Stimulated activated CD4-positive, alpha-beta T cell treated with anti-CD3 and anti-CD28 coated beads, Interleukin-4, amount 100 ng/mL, for 4 hours (primary cell): ENCODE measurements around the gene MCAT.
"Not testable (repeated sequence)": the region's sequence is repeated elsewhere in the genome, so short reads cannot be mapped to it uniquely, and the experiment has no call there.

Source experiments
- DNase-seq, 2 experiments: peaks; one replicate each; pipeline ENCODE4 v3.0.0-alpha.2; 2020

MCAT gene

DNA sequence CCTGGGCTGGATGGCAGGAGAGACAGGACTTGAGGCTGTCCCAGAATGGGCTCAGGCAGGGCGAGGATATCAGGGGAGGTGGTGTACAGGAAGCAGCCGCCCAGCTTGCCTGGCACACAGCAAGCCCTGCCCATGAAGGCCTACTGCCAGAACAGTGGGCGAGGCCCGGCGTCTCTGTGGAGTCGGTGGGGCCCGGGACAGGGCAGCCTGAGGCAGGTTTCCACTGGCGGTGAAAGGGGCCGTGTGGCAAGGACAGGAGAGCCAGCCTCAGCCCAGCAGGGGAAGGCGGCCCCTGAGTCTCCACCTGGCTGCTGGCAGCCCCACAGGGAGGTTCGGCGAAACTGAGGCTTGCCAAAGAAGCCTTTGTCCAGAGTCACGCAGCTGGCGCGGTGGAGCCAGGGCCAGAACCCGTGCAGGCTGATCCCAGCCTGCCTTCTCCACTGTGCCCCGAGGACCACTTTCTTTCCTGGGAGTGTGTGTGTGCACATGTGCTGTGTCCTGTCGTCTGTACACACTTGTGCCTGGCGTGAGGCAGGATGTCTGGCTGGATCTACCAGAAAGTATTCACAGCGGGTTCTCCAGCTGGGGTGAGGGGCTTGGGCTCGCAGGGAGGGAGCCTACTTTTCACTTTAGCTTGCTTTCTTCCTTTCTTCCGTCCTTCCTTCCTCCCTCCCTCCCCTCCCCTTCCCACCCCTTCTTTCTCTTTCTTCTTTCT lies 9.3 kb upstream of the MCAT start:
- peak; percentile 53 to 54 for DNase-seq

DNA sequence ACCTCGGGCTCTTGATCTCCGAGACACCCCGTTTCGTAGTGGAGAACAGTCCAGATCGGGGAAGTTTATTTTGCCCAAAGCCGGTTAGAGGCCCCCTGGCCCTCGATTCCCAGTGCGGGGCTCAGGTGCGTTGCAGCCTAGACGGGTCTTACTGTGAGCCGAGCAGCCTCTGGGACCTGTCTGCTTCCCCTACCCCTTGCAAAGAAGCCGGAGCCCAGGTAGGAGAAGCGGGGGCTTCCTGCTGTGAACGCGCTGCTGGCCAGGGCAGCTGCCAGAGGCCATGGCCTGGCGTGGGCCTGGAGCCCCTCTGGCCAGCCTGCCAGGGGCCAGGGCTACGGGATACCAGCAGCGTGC lies 8.8 kb upstream of the MCAT start:
- DNase-seq = no peak

DNA sequence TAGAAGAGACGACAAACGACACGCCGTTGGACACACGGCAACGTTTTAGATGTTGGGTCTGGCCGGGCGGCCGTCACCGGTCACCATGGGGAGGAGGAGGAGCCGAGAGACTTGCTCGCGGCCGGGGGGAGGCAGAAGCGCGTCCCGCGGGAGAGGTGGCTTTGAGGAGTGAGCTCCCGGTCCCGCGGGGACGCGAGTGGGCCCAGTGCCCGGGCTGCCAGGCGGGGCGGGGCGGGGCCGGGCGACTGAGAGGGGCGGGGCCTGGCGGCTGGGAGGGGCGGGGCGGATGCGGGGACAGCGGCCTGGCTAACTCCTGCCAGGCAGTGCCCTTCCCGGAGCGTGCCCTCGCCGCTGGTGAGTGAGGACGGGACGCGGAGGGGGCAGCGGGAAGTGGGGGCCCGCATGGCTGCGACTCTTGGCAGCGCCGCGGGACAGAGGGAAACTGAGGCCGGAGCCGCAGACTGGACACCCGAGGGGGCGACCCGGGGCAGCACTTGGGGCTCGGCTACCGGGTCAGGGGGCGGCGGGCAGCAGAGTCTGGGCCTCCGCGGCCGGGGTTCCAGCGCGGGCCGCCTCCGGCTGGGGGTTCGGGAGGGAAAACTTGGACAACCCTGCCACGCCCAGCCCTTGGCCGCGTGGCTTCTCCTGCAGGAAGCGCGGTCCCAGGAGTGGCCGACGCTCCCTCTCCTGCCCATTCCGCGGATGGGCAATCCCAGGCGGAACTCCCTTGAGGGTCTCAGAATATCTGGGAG lies 8.2 kb upstream of the MCAT start, which contains the start of gene TSPO:
TSS of gene TSPO (plus strand) at position 309 of the 752 bp plus-strand sequence. CDS start 7,680 bp downstream, outside the sequence.
- peak; percentile 44 to 73 for DNase-seq

DNA sequence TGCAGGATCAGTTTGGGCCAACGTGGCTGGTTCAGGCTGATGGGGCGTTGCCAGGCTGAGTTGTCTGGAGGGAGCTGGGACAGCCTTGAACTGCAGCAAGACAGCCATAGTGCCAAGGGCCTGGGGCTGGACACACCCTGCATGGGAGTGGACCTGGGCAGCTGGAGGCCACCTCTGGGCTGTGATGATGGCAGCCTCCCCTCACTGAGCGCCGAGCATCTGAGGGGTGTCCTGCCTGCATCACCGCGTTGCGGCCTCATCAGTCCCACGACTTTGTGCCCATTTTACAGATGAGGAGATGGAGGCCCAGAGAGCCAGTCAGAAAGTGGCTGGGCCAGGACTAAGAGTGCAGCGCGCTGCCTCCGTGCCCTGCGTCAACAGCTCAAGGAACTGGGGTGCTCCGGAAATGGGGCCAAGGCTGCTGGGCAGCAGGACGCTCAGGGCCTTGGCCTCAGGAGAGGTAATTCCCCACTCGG lies 7.6 kb upstream of the MCAT start:
- no peak for DNase-seq

DNA sequence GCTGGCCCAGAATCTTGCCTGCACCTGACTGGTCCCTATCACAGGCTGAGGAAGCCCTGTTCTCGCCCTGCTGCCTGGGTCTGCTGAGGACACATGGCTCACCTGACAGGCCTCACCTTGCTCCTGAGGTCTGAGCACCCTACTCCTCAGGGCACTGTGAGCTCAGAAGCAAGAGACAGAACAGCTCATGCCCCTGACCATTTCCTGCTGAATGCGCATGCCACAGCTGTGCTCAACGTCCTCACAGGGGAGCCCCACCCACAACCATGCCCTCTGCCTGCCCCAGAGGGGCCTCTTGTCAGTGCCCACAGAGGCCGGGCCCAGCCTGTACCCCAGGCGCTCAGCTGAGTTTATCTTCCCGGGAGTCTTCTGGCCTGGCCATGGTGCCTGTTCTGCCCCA lies 5.4 kb upstream of the MCAT start:
- DNase-seq = no peak

DNA sequence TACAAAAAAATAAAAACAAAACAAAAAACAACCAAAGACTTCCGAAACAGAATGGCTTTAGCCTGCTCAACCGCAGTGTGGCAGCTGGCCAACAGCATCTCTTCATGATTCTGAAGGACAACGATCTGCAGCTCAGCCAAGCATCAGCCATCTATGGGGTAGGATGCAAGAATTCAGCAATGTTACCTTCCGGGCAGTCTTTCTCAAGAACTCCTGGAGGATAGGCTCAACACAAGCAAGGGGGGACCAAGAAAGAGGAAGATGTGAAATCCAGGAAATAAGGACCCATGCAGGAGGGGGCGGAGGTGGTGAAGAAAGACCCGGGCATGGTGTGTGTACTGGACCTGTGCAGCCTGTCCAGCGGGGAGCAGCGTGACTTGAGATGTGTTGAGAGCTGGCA lies 4.6 kb upstream of the MCAT start:
- no peak for DNase-seq

DNA sequence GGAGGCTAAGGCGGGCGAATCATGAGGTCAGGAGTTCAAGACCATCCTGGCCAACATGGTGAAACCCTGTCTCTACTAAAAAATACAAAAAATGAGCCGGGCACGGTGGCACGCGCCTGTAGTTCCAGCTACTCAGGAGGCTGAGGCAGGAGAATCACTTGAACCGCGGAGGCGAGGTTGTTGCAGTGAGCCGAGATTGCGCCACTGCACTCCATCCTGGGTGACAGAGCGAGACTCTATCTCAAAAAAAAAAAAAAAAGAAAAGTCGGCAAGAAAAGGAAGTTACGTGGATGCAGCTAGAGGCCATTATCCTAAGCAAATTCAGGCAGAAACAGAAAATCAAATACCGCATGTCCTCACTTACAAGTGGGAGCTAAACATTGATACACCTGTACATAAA lies 3.1 kb upstream of the MCAT start:
- DNase-seq = not testable (repeated sequence)

DNA sequence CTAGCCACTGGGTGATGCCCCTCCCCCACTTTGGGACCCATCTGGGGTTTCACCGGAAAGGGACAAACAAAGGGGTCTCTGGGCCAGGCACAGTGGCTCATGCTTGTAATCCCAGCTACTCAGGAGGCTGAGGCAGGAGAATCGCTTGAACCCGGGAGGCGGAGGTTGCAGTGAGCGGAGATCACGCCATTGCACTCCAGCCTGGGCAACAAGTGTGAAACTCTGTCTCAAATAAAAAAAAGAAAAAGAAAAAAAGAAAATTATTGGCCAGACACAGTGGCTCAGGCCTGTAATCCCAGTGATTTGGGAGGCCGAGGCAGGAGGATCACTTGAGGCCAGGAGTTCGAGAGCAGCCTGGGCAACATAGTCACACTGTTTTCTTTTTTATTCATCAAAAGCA lies 2.2 kb upstream of the MCAT start:
- not testable (repeated sequence) for DNase-seq

DNA sequence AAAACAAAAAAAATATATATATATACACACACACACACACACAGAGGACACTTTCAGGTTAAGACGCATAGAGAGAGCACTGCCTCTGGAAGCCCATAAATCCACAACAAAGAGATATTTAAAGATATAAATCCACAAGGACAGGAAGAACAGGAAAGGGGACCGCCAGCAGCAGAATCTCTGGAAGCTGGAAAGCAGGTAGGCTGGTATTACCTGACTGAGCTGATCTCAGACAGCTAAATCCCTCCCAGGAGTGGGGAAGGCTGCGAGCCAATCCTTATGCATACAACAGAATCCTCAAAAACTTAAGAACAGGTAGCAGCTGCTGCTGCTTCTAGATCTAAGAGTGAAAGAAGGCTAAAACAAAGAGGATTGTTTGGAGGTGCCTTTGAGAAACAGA lies 1.8 kb upstream of the MCAT start:
- DNase-seq = no peak

DNA sequence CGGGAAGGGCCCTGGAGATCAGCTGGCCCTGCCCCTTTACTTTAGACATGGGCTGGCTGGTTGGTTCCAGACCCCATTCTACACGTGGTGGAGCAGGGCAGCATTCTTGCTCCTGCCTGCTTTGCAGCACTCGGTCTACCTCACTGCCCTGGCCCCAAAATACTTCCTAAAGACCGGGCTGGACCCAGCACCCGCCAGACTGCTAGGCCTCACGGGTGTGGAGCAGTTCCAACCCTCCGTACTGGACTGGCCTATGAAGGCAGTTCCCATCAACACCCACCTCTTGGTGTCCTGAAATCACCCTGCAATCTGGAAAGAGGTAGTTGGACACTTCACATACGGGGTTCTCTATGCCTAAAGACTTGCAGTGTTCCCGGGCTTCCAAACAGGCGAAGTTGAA lies 6.4 kb downstream of the MCAT start:
- no peak for DNase-seq

DNA sequence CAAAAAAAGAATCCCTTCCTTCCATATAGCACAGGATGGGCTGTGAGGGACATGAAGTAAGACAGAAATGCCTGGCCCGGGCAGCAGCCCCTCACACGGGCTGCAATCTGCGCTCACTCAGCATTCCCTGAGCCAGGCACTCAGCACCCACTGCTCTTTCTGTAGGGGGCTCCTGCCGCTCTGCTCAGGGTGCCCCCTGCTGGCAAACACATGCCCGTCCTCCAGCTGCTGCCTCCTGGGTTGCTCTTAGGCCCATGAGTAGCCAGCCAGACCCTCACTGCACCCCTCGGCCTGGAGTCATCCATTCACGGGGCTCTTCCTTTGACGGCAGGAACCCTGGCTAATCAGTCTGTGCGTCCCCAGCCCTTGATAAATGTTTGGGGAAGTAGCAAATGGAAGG lies 6.9 kb downstream of the MCAT start:
- peak; percentile 18 to 38 for DNase-seq

DNA sequence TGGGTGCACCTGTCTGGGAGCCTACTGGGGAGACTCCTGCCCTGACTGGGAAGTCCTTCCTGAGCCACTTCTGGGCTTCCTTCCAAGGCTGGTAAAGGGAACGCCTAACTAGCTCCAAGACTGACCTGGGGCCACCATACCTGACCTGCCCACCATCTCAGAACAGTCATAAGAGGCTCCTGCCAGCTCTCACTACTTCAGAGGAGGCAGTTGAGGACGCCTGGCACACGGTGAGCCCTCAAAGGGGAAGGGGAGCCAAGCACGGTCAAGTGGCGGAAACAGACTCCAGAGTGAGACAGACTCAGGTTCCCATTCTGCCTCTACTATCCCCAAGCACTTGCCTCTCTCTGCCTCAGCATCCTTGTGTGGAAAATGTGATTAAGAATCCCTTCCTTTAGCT lies 7.6 kb downstream of the MCAT start:
- DNase-seq = no peak

DNA sequence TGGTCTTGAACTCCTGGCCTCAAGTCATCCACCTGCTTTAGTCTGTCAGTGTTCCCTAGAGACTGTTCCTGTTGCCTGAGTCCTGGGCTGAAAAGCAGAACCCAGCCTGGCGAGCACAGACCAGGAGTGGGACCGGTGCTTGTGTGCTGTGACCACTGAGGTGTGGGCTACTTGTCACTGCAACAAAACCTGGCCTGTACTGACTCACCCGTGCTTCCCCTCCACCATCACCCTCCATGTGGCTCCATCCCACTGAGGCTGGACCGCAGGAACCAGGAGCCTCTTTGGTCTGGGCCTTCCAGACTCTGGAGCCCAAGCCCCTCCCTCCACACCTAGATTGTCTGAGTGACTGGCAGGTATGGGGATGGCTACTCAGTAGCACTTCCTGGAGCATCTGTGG lies 8.6 kb downstream of the MCAT start:
- DNase-seq = no peak

DNA sequence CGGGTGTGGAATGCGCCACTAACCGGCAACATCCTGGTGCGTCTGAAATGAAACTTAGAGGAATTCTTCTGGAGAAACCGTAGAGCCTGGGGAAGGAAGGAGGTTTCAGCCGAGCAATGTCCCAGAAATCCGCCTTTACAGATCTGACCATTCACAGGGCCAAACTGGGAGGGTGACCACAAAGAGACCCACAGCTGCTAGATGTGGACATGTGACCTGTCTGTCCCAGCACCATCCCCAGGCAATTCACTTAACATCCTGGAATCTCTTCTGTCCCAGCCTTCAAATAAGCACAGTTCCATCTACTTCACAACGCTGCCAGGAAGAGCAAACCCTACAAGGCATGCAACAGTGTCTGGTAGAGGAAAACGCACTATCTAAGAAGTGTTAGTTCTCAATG lies 9.8 kb downstream of the MCAT start:
- no peak for DNase-seq

DNA sequence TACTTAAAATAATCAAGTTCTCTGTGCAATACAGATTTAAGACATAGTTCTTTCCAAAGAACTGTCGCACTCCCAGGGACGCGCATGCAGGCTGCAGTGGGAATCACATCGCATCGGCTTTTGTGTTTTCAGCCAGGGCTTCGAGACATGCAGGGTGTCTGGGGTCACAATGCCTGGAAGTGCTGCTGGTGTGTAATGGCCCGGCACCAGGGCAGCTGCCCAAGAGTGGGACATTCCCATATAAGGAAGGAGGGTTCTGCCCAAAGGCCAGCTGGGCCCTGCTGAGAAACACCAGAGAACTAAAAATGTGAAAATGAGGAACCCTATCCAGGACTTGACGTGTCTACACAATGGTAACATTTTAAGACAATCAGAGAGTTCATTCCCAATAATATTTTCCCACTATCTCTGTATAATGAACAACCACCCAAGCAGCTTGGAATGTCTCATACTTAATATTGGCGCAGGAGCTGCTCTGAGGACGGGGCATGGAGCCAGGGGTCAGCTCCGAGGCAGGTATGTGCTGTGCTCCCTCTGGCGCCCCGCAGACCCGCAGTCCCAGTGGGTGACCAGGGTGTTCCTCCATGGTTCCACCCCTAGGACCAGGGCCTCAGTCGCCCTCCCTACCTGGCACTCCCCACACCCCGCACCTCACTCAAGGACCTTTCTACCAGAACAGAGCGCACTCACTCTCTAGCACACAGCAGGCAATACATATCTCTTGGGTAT lies 11.3 kb downstream of the MCAT start:
- no peak for DNase-seq

DNA sequence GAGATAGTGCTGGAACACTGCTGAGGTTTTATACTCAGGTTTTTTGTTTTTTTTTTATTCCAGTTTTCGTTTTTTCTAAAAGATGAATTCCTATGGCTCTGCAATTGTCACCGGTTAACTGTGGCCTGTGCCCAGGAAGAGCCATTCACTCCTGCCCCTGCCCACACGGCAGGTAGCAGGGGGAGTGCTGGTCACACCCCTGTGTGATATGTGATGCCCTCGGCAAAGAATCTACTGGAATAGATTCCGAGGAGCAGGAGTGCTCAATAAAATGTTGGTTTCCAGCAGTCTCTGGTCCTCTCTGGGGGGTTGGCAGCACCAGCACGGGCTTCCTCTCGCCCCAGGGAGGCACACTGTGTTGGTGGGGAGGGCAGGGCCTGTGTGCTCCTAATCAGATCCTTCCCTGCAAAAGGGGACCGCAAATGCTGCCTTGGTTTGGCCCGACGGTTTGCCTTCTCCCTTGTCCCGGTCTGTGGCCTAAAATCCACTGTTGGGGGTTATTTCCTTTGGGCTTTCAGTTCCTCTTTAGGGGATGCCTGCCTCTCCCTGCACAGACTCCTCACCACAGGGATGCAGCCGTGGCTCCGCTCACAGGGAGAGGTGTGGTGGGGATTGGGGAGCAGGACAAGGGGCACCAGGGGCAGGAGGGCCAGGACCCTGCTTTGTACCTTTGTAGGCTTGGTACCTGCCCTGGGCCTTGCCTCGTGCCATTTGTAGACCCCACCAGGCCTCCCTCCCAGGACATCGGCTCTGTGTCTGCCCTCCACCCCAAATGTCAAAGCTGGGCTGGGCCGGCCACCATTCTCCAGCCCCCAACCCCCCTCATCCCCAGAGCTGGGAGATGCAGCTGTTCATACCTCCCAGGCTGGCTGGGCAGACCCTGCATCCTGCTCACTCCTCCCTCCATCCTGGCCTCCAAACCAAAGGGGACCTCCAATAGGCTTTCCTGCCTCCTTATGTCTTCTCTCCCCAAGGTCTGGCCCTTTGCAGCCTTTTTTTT lies 13.5 kb downstream of the MCAT start:
- no peak for DNase-seq

DNA sequence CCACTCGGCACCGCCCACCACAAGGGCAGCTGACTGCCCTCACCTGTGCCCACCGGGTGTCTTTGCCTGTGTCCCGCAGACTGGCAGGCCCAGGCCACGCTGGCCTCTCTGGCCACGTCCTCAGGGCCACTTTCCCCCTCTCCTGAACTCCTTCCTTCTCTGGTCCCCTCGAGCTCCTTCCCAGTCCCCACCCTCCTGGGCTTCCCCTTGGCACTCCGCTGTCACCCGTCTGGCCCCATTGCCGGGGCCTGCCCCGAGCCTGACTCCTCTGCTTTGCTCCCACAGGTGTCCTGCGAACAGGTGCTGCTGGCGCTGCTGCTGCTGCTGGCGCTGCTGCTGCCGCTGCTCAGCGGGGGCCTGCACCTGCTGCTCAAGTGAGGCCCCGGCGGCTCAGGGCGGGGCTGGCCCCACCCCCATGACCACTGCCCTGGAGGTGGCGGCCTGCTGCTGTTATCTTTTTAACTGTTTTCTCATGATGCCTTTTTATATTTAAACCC lies 14.2 kb downstream of the MCAT start:
- no peak for DNase-seq

DNA sequence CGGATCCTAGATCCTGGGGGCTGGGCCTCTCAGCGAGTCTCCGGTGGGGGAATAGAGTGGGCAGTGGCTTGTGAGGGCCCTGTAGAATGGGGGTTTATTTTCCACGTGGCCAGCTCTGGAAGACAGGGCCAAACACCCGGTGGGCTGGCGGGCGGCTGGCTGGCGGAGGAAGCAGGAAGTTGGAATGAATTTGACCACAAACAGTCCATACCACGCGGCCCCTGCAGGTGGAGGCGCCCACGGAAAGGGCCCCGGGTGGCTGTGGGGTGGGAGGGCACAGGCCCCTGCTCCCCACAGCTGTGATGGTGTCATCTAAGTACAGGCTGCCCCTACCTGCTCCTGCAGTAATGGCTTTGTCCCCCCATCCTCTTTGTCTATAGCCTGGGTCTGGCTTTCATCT lies 15.1 kb downstream of the MCAT start:
- DNase-seq = no peak

DNA sequence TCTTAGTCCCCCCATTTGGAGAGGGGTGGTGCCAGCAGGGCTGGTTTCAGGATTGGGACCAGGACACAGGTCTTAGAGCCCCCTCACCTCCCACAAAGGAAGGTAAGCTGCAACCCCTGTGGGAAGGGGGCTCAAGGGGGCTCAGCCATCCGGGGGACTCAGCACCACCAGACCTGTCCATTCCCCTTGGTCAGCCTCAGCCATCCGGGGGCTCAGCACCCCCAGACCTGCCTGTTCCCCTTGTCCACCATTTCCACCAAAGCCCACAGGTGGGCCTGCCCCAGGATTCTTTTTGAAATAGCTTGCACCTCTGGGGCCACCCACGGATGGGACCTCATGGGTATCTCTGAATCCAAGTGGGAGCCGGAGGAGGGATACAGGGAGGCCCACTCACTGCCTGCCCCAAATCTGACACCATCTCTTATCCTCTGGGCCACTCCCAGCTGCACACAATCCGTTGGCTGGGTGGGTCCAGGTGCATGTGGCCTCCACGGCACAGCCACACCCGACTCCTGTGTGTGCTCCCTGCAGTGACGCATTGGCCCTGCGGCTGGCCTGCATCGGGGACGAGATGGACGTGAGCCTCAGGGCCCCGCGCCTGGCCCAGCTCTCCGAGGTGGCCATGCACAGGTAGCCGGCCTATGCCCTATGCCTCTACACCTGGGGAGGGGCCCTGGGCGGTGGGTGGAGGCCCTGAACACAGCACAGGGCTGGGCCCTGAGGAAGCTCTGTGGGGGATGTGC lies 15.9 kb downstream of the MCAT start:
- no peak for DNase-seq

DNA sequence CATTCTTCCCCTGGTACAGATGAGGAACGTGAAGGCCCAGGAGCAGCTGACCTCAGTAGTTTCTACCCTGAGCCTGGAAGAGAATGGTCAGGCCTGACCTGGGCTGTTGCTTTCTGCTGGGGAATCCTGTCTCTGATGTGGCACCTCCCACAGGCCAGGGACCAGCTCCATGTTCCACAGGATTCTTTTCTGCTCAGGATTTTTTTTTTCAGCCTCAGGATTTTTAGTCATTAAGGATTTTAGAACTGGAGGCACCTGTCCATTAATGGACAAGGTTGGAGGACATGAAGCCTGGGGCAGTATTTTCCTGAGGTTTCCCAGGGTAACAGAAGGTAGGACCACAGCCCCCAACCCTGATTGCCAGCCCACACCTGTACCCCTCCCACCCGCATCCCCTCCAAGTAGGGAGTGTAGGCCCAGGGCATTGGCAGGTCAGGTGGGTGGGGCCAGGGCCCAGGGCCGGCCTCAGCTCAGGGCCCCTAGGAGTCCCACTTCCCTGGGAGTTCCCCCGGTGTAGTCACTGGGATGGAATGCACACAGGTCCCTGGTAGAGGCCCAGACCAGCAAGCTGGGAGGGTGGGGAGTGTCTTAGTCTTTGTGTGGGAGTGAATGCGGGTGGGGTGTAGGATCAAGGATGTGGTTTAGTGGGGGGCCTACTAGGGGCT lies 16.6 kb downstream of the MCAT start:
- DNase-seq = no peak

DNA sequence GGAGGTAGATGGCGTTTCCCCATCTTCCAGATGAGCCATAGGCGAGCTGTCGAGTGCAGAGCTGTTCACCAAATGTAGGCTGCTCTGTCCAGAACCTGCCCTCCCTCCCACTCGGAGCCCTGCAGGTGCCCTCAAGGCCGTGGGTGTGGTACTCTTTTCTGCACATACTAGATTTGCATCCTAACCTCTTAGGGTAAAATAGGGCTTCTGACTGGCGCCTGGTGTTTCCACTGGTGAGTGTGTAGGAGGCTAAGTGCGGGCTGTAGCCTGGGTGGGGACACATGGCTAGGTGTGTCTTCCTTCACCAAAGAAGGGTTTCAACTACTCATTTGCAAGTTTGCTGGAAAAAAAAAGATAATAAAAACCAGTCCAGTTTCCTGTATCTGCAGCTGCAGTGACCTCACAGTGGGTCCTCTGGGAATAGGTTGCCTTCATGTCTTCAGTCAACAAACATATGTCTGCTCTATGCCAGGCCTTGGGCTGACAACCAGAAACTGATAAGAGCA lies 24.2 kb downstream of the MCAT start:
- DNase-seq = no peak
